HFFc6 (cell line): ENCODE measurements around the gene MCAM. TPM values are rescaled to one million over a fixed set of nuclear protein-coding genes. Genes with fewer than 3 reads are reported as not detected.

ENCODE experiments used
- DNase-seq: peaks from one replicate; pipeline ENCODE4 v3.0.0-alpha.2; 2018
- H3K27ac Mint-ChIP-seq: 2 replicates; pipeline ENCODE4 v1.8.0; 2020; ENCODE audit warnings: mild to moderate bottlenecking, mixed read lengths
- H3K27me3 Mint-ChIP-seq: 2 replicates; pipeline ENCODE4 v1.8.0; 2021; ENCODE audit warnings: mild to moderate bottlenecking, moderate library complexity, mixed read lengths; ENCODE audit not compliant: insufficient read depth
- H3K36me3 Mint-ChIP-seq: 2 replicates; pipeline ENCODE4 v1.8.0; 2021; ENCODE audit warnings: low read depth, mixed read lengths
- H3K4me1 Mint-ChIP-seq: 2 replicates; pipeline ENCODE4 v1.8.0; 2020; ENCODE audit warnings: low read depth, mixed read lengths
- H3K4me3 Mint-ChIP-seq: 2 replicates; pipeline ENCODE4 v1.8.0; 2020; ENCODE audit warnings: mild to moderate bottlenecking, moderate library complexity, mixed read lengths
- H3K9me3 Mint-ChIP-seq: 2 replicates; pipeline ENCODE4 v1.8.0; 2020; ENCODE audit warnings: mild to moderate bottlenecking, mixed read lengths
- CTCF ChIP-seq: fragments of 200-600 bp; sonication (generic); IDR thresholded peaks from 2 replicates; pipeline ENCODE4 v1.5.0; 2021; ENCODE audit warnings: antibody characterized with exemption, mild to moderate bottlenecking
- total RNA-seq, 6 experiments: library from RNA; stranded (reverse); fragmentation: NEBNext Ultra II Directional; extraction: Animal tissue kit (Norgen Biotek cat#: 25700); gene quantifications; 2 replicates in 1 of 6; 3 replicates in 5 of 6; pipeline ENCODE4 v1.2.3, GENCODE V29; 2021

MCAM gene
- total RNA-seq, 6 experiments from 2014 or later = 1.8 to 7.7 (median 6.9) TPM

DNA sequence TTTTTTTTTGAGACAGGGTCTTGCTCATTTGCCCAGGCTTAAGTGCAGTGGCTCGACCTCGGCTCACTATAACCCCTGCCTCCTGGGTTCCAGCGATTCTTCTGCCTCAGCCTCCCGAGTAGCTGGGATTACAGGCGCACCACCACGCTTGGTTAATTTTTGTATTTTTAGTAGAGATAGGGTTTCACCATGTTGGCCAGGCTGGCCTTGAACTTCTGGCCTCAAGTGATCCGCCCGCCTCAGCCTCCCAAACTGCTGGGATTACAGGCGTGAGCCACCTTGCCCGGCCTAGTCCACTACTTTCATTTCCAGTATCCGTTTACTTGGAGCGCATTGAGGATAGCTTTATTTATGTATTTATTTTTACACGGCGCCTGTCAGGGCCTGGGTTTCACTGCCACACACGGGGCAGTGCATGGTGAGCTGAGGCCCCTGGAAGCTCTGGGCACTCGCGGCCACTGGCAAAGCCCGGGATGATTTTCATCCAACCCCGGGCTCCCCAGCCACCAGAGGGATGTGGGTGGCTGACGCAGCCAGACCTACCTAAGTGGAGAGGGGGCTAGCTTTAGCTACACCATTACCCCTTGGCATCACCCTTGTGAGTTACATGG, 6.1 kb upstream of the MCAM start:
- H3K27me3 Mint-ChIP-seq = peaks cover 3% of the 10 kb centered on the region; the same call in 1 of the 2 replicates

DNA sequence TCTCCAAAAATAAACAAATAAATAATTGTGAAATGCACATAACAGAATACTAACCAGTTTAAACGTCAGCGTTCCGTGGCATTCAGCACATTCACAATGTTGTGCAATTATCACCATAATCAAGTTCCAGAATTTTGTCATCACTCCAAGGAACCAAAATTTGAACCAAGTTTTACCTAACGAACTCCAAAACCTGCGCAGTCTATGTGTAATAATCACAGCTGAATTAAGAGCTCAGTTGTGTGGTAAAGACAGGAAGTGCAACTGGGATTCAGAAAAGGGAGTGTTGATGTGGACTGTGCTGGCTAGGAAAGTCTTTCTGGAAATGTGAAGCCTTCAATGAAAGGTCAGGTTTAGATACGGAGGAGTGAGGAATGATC, 5.4 kb upstream of the MCAM start:
- Mint-ChIP-seq H3K36me3 (no peaks in the 10 kb centered on the region), H3K27me3 (peaks cover 3% of the 10 kb centered on the region; the same call in 1 of the 2 replicates), H3K4me1 (peaks cover 20% of the 10 kb centered on the region), H3K9me3 (no peaks in the 10 kb centered on the region), H3K4me3 (no peak overlapping the region), H3K27ac (no peak overlapping the region)
- no peak for DNase-seq
- TF ChIP-seq CTCF = no peak

More for the DNA sequence above, 6.1 kb upstream of the MCAM start:
- TF ChIP-seq CTCF = no peak
- H3K4me3 Mint-ChIP-seq = no peak overlapping the region
- H3K4me1 Mint-ChIP-seq = peaks cover 20% of the 10 kb centered on the region
- H3K9me3 Mint-ChIP-seq = no peaks in the 10 kb centered on the region
- DNase-seq = no peak
- H3K36me3 Mint-ChIP-seq = no peaks in the 10 kb centered on the region
- H3K27ac Mint-ChIP-seq = no peak overlapping the region

- no peaks in the 10 kb centered on the region for H3K9me3 Mint-ChIP-seq
- no peaks in the 10 kb centered on the region for H3K36me3 Mint-ChIP-seq
- peak overlapping the region; percentile 42; the same call in 1 of the 2 replicates for H3K4me3 Mint-ChIP-seq
- DNase-seq = no peak
- no peak for TF ChIP-seq CTCF
- peak overlapping the region; percentile 58; the same call in 1 of the 2 replicates for H3K27ac Mint-ChIP-seq
- peaks cover 20% of the 10 kb centered on the region for H3K4me1 Mint-ChIP-seq
- peaks cover 6% of the 10 kb centered on the region; the same call in 1 of the 2 replicates for H3K27me3 Mint-ChIP-seq
These were observed 4.0 kb upstream of the MCAM start for GRCh38 chr11:119320776-119321524.

- H3K27ac Mint-ChIP-seq = no peak overlapping the region
- no peaks in the 10 kb centered on the region for H3K9me3 Mint-ChIP-seq
- TF ChIP-seq CTCF = no peak
- no peaks in the 10 kb centered on the region for H3K36me3 Mint-ChIP-seq
- H3K4me1 Mint-ChIP-seq = peaks cover 20% of the 10 kb centered on the region
- DNase-seq = no peak
- H3K4me3 Mint-ChIP-seq = no peak overlapping the region
- peaks cover 12% of the 10 kb centered on the region; the same call in 1 of the 2 replicates for H3K27me3 Mint-ChIP-seq
These were observed 3.4 kb upstream of the MCAM start for GRCh38 chr11:119320240-119320775.

DNA sequence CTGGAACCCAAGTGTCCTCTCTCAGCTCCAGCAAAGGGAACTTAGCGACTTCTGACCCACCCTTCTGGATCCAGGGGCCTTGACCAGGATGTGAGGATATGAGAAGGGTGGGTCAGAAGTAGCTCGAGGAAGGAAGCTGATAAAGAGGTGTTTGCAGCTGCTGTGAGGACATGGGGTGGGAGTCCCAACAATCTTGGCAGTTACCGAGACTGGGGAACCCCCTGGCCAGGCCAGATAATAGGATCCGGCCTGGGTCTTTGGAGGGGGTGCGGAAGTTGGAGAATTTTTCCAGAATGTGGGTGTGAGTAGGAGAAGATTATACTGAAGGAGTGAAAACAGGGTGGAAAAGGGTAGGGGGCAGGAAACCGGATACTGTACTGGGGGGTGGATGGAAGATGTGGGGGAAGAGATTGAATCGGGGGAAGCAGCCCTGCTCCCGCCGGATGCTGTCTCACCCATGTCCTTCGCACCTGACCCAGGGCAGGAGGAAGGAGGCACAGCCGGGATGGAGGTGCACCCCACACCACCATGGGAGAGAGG, 2.8 kb upstream of the MCAM start:
- no peaks in the 10 kb centered on the region for H3K36me3 Mint-ChIP-seq
- peak overlapping the region; percentile 18; the same call in 1 of the 2 replicates for H3K4me3 Mint-ChIP-seq
- DNase-seq = no peak
- H3K27ac Mint-ChIP-seq = peak overlapping the region; percentile 46; the same call in 1 of the 2 replicates
- no peaks in the 10 kb centered on the region for H3K9me3 Mint-ChIP-seq
- H3K27me3 Mint-ChIP-seq = peaks cover 14% of the 10 kb centered on the region; the same call in 1 of the 2 replicates
- TF ChIP-seq CTCF = no peak
- H3K4me1 Mint-ChIP-seq = peaks cover 20% of the 10 kb centered on the region
